ENCODE measurements around the gene ASB16.

The ASB16 gene

GRCh38 chr17:44155488-44155887 lies 15.0 kb upstream of the ASB16 start:
- no peak for FAIRE-seq
- no peak for DNase-seq (ENCODE audit: insufficient read length, low spot score)
- no peak for TF ChIP-seq CTCF (IDR thresholded peaks at IDR 0.05; ENCODE audit: insufficient read depth, missing control alignments)

- TF ChIP-seq CTCF (IDR thresholded peaks at IDR 0.05; ENCODE audit: insufficient read depth, missing control alignments): no peak
- FAIRE-seq: no peak
- DNase-seq (ENCODE audit: insufficient read length, low spot score): no peak
Observed at GRCh38 chr17:44159519-44160210, 10.8 kb upstream of the ASB16 start.

- no peak for TF ChIP-seq CTCF (IDR thresholded peaks at IDR 0.05; ENCODE audit: insufficient read depth, missing control alignments)
- FAIRE-seq (no peak), DNase-seq (ENCODE audit: insufficient read length, low spot score) (no peak)
Observed at GRCh38 chr17:44164476-44164875, 6.0 kb upstream of the ASB16 start.

- DNase-seq (ENCODE audit: insufficient read length, low spot score) (no peak), FAIRE-seq (no peak)
- no peak for TF ChIP-seq CTCF (IDR thresholded peaks at IDR 0.05; ENCODE audit: insufficient read depth, missing control alignments)
Observed at GRCh38 chr17:44167181-44167861, 3.2 kb upstream of the ASB16 start.

- DNase-seq (ENCODE audit: insufficient read length, low spot score) (no peak), FAIRE-seq (no peak)
- TF ChIP-seq CTCF (IDR thresholded peaks at IDR 0.05; ENCODE audit: insufficient read depth, missing control alignments): no peak
Observed at GRCh38 chr17:44170135-44170498, 387 bp upstream of the ASB16 start.

- no peak for FAIRE-seq
- DNase-seq (ENCODE audit: insufficient read length, low spot score): no peak
- TF ChIP-seq CTCF (IDR thresholded peaks at IDR 0.05; ENCODE audit: insufficient read depth, missing control alignments): no peak
Observed at GRCh38 chr17:44171931-44172455, 1.5 kb downstream of the ASB16 start.

GRCh38 chr17:44174427-44174826 lies 3.9 kb downstream of the ASB16 start:
- DNase-seq (ENCODE audit: insufficient read length, low spot score) (no peak), FAIRE-seq (no peak)
- TF ChIP-seq CTCF (IDR thresholded peaks at IDR 0.05; ENCODE audit: insufficient read depth, missing control alignments): no peak

Data from D721Med (cell line).